HepG2 (cell line): Measurements from ENCODE around the gene LEUTX. TPM values are rescaled to one million over a fixed set of nuclear protein-coding genes. Genes with fewer than 3 reads are reported as not detected.

Experiments used
- ATAC-seq: fragments of 200-7000 bp; cut with Tn5 transposase; 3 replicates; pipeline ENCODE4 v1.9.1; 2020; ENCODE audit warnings: mild to moderate bottlenecking, moderate library complexity
- BruUV-seq: library from RNA; stranded (reverse); fragments of 400-500 nt; replicated peaks from 2 replicates; lab custom pipeline; 2021; lab: Mats Ljungman, UMichigan
- CTCF ChIA-PET: fragments of 300-600 bp; formaldehyde crosslinking; extraction: SDS; loops from one replicate; lab custom pipeline; 2021; ENCODE audit warnings: low total read pairs, inconsistent platforms, low intra/inter-chr PET ratio; lab: Yijun Ruan, JAX
- POLR2A ChIA-PET: fragments of 350-600 bp; sonication (Branson Sonifier 250); formaldehyde crosslinking; loops from one replicate; lab custom pipeline; 2020; ENCODE audit warnings: antibody characterized with exemption, inconsistent platforms; lab: Yijun Ruan, JAX
- DNase-seq: peaks from one replicate; pipeline ENCODE4 v3.0.0-alpha.2; 2015; ENCODE audit warnings: low spot score
- FAIRE-seq: peaks from 3 replicates; lab custom pipeline; 2011; peaks lifted over from hg19 to GRCh38; lab: Jason Lieb, UNC
- H2AFZ ChIP-seq: one replicate; pipeline ENCODE4 v1.6.1; 2011; ENCODE audit warnings: low read length, inconsistent platforms
- H3K27ac ChIP-seq: fragments of 300-600 bp; 3 replicates; pipeline ENCODE4 v1.8.0; 2011; ENCODE audit warnings: mixed run types, mild to moderate bottlenecking, mixed read lengths, low read length, inconsistent platforms; ENCODE audit not compliant: insufficient read depth; ENCODE audit errors: extremely low read length
- H3K27me3 ChIP-seq, 2 experiments: fragments of 200-600 bp in 1 of 2; 2 replicates in 1 of 2; 3 replicates in 1 of 2; pipeline versions ENCODE4 v1.6.0 to v1.8.0; 2011; ENCODE audit warnings: low read length in 2 of 2, mild to moderate bottlenecking in 2 of 2, moderate library complexity in 2 of 2, inconsistent platforms in 1 of 2; ENCODE audit not compliant: insufficient read depth in 2 of 2, control insufficient read depth in 1 of 2
- H3K36me3 ChIP-seq, 2 experiments: fragments of 200-600 bp in 1 of 2; replicated peaks in 1 of 2; 2 replicates in 1 of 2; 3 replicates in 1 of 2; pipeline versions ENCODE4 v1.5.1 to v1.8.0; 2011; ENCODE audit warnings: low read length in 2 of 2, inconsistent platforms in 1 of 2; ENCODE audit not compliant: insufficient read depth in 2 of 2, control insufficient read depth in 1 of 2
- H3K4me1 ChIP-seq: 2 replicates; pipeline ENCODE4 v1.5.1; 2012; ENCODE audit warnings: low read length, inconsistent platforms; ENCODE audit not compliant: insufficient read depth
- H3K4me2 ChIP-seq: 2 replicates; pipeline ENCODE4 v1.6.0; 2011; ENCODE audit warnings: low read depth, low read length, inconsistent platforms
- H3K4me3 ChIP-seq, 3 experiments: fragments of 200-600 bp in 1 of 3; sonication (generic), shearing (Covaris generic) in 1 of 3; replicated peaks in 1 of 3; 2 replicates each; pipeline ENCODE4 v1.5.1; 2011 to 2016; ENCODE audit warnings: low read length in 3 of 3, inconsistent platforms in 2 of 3, low read depth in 2 of 3, mild to moderate bottlenecking in 2 of 3, control low read depth in 1 of 3, mixed read lengths in 1 of 3; ENCODE audit not compliant: insufficient read depth in 1 of 3
- H3K79me2 ChIP-seq: one replicate; pipeline ENCODE4 v1.6.1; 2011; ENCODE audit warnings: low read length, inconsistent platforms; ENCODE audit not compliant: insufficient read depth
- H3K9ac ChIP-seq: 2 replicates; pipeline ENCODE4 v1.6.0; 2011; ENCODE audit warnings: mild to moderate bottlenecking, low read depth, low read length, inconsistent platforms; ENCODE audit not compliant: insufficient read depth
- H3K9me3 ChIP-seq: 2 replicates; pipeline ENCODE4 v1.5.1; 2012; ENCODE audit warnings: mild to moderate bottlenecking, low read length
- H4K20me1 ChIP-seq: 2 replicates; pipeline ENCODE4 v1.6.0; 2011; ENCODE audit warnings: inconsistent platforms, mild to moderate bottlenecking, low read length, moderate library complexity; ENCODE audit not compliant: insufficient read depth
- MXI1 ChIP-seq: IDR thresholded peaks from 3 replicates; pipeline ENCODE4 v1.6.1; 2012; ENCODE audit warnings: low read depth, low read length, inconsistent platforms, borderline replicate concordance
- NR2F6 ChIP-seq, 2 experiments: IDR thresholded peaks; 2 replicates each; pipeline ENCODE4 v1.6.1; 2016; ENCODE audit warnings: antibody characterized with exemption in 1 of 2, mild to moderate bottlenecking in 1 of 2
- STAG1 ChIP-seq: sonication (generic); formaldehyde crosslinking; IDR thresholded peaks from 2 replicates; pipeline ENCODE4 v1.4.0; 2020; ENCODE audit warnings: missing genetic modification reagents
- ZNF264 ChIP-seq: sonication (generic); formaldehyde crosslinking; IDR thresholded peaks from 2 replicates; pipeline ENCODE4 v1.4.0; 2020; ENCODE audit warnings: missing genetic modification reagents
- WGBS: methylation state at CpG from one replicate; pipeline ENCODE4 v1.1.6; 2017; ENCODE audit warnings: low lambda C conversion rate; 5-methylcytosine and 5-hydroxymethylcytosine counted together
- in situ Hi-C: cut with HindIII; loops from 2 replicates; pipeline ENCODE4 v1.10.0; 2017; ENCODE audit warnings: low pct_unique_long_range_greater_than_20kb; ENCODE audit not compliant: extremely low pct_ligation_motif_present
- intact Hi-C: fragments of 100-400 bp; cut with micrococcal nuclease; formaldehyde crosslinking; loops from one replicate; pipeline ENCODE4 v1.10.0; 2022; ENCODE audit not compliant: unreplicated experiment
- polyA plus RNA-seq, 8 experiments: library from polyadenylated mRNA; depleted of rRNA in 3 of 8; stranded (reverse) in 7 of 8; unstranded in 1 of 8; fragments of >200 nt; fragmentation: Illumina TruSeq in 4 of 8; extraction: Trizol in 4 of 8; gene quantifications; 2 replicates each; pipeline versions ENCODE4 v1.2.1 to v1.2.3, GENCODE V29; 2011 to 2016; ENCODE audit warnings: low read depth in 4 of 8, missing spikeins in 1 of 8, mixed read lengths in 1 of 8; ENCODE audit not compliant: insufficient read depth in 1 of 8
- total RNA-seq, 5 experiments: library from RNA; depleted of rRNA; stranded (reverse); fragments of >200 nt; fragmentation: Illumina TruSeq; extraction: Trizol; gene quantifications; 2 replicates each; pipeline ENCODE4 v1.2.3, GENCODE V29; 2016; ENCODE audit warnings: low read depth in 1 of 5
- TF ChIP-seq, protein P1 (sequence below): sonication (generic); formaldehyde crosslinking; IDR thresholded peaks from 2 replicates; pipeline ENCODE4 v1.5.1; 2020; ENCODE audit warnings: missing genetic modification reagents, mild to moderate bottlenecking, borderline replicate concordance
- TF ChIP-seq, protein P2 (sequence below): sonication (generic); formaldehyde crosslinking; IDR thresholded peaks from 2 replicates; pipeline ENCODE4 v1.5.0; 2020; ENCODE audit warnings: mild to moderate bottlenecking, missing genetic modification reagents, moderate library complexity

Gene LEUTX
- total and polyA plus RNA-seq, 2 of the 13 experiments (the other 11 are each of a cell fraction or from before 2014, with no cell fraction given), result not detected

DNA sequence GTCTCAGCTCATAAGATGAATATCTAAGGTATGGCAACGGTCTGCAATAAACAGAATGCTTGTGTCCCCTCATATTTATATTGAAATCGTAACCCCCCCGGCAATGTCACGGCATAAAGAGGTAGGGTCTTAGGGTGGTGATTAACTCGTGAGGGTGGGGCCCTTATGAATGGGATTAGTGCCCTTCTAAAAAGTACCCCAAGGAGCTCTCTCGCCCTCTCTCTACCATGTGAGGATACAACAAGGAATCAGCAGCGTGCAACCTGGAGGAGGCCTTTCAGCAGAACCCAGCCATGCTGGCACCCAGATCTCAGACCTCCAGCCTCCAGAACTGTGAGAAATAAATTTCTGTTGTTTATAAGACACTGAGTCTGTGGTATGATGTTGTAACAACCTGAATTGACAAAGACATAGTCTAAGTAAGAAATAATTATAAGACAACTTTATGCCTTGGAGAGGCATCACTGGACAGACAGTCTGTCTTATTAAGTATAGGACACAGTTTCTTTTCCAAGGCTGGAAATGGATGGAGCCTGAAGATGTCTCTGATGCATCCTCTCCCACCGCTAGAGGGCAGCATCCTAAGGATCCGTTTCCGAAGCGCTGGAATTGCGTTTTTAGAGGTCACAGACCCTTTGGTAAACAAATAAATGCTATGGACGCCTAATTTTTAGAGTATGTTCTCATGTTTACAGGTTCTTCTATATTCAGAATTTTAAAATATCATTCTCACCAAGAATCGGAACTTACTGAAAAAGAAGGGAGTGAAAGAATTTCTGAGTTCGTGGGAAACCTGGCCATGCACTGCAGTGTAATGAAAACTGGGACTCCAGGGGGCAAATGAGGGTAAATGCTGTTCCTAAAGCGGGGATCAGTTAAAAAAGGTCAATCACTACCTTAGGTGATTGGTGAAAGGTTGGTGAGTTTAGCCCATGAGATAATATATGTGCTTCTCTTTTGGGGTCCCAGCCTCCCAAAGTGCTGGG, 13.3 kb upstream of the LEUTX start:
- ChIA-PET CTCF (interaction anchor here (0.9 to 1.5 kb wide), 3 partner anchors 77 to 214 kb away, joined by 4 to 5 read pairs (median 5); no protein-coding TSS in a partner anchor), POLR2A (no interaction called here)
- Histone ChIP-seq H3K4me3 (no peak overlapping the region), H3K79me2 (no peaks in the 10 kb centered on the region), H3K9me3 (no peaks in the 10 kb centered on the region), H3K27ac (no peak overlapping the region), H3K36me3 (no peaks in the 10 kb centered on the region), H3K27me3 (peaks cover under 1 to 1% of the 10 kb centered on the region in 2 experiments; a peak in 4 of 5 replicates), H3K4me1 (no peaks in the 10 kb centered on the region), H4K20me1 (no peaks in the 10 kb centered on the region)
- no TSS peak for BruUV-seq
- 13% methylated on average over 16 of the region's 16 CpGs for WGBS
- peak; percentile 48 for DNase-seq
- peak; percentile 76 for FAIRE-seq
- TF ChIP-seq STAG1 (CRISPR knock-in tag) (peak; percentile 32), ZNF264 (peak; percentile 98), MXI1 (no peak), NR2F6 (IDR thresholded peaks at IDR 0.05) (no peak), NR2F6 (CRISPR knock-in tag; IDR thresholded peaks at IDR 0.05) (0 out of 2 replicates have a peak, but pooled peaks have one; percentile 16)
- TF ChIP-seq, protein P1, sequence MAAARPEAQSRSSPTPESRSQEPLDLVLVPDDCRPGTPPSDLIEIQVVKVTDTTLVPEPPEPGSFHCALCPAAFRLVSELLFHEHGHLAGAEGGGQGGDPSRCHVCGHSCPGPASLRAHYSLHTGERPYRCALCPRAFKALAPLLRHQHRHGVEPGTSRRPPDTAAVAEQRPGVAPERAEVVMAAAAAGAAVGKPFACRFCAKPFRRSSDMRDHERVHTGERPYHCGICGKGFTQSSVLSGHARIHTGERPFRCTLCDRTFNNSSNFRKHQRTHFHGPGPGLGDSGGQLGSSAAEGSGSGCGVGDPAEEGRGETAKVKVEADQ (CRISPR knock-in tag), result no peak
- TF ChIP-seq, protein P2, sequence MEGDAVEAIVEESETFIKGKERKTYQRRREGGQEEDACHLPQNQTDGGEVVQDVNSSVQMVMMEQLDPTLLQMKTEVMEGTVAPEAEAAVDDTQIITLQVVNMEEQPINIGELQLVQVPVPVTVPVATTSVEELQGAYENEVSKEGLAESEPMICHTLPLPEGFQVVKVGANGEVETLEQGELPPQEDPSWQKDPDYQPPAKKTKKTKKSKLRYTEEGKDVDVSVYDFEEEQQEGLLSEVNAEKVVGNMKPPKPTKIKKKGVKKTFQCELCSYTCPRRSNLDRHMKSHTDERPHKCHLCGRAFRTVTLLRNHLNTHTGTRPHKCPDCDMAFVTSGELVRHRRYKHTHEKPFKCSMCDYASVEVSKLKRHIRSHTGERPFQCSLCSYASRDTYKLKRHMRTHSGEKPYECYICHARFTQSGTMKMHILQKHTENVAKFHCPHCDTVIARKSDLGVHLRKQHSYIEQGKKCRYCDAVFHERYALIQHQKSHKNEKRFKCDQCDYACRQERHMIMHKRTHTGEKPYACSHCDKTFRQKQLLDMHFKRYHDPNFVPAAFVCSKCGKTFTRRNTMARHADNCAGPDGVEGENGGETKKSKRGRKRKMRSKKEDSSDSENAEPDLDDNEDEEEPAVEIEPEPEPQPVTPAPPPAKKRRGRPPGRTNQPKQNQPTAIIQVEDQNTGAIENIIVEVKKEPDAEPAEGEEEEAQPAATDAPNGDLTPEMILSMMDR (CRISPR knock-in tag), result peak; percentile 56
- TF ChIP-seq, all 625 proteins: peak for 4
- intact Hi-C loops (loop anchor here (2.0 to 5.0 kb wide), 2 partner anchors 23 to 88 kb away; no protein-coding TSS in a partner anchor), in situ Hi-C loops (no loop called here)
- ATAC-seq, result no peak; the same call in 2 of the 3 replicates
- Histone ChIP-seq H2AFZ (no peak overlapping the region), H3K9ac (no peak overlapping the region), H3K4me2 (no peak overlapping the region)
